DND-41 (cell line): Measurements from ENCODE around the gene ITSN1.

Experiments
- CTCF ChIP-seq: IDR thresholded peaks from 2 replicates; pipeline ENCODE4 v1.5.1; 2012; ENCODE audit warnings: borderline replicate concordance, low read length, moderate library complexity, mild to moderate bottlenecking; ENCODE audit not compliant: poor library complexity, severe bottlenecking; ENCODE audit errors: extremely low read depth
- EZH2 ChIP-seq: IDR thresholded peaks from 3 replicates; pipeline ENCODE4 v1.6.1; 2012; ENCODE audit warnings: borderline replicate concordance, low read depth, mild to moderate bottlenecking, moderate library complexity, low read length, inconsistent platforms; ENCODE audit not compliant: severe bottlenecking

- TF ChIP-seq CTCF (no peak), EZH2 (no peak)
Observed at GRCh38 chr21:33684068-33684467, 41.8 kb downstream of the ITSN1 start.
